ENCODE results near the gene APOBEC3G.

Gene APOBEC3G

DNA sequence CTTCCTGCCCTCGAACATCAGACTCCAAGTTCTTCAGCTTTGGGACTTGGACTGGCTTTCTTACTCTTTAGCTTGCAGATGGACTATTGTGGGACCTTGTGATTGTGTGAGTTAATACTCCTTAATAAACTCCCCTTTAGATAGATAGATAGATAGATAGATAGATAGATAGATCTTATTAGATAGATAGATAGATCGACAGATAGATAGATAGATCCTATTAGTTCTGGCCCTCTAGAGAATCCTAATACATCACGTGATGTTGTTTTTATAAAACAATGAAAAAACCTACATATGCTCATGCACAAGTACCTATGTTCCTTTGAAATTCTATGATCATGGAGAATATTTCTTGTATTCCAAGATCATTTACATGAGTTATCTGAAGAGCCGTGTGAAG, 43.9 kb downstream of the APOBEC3G start:
- peaks cover 14% of the 10 kb centered on the region for H3K27me3 ChIP-seq (ENCODE audit: insufficient read depth, poor library complexity, severe bottlenecking)
- H3K27ac ChIP-seq (replicated peaks), result no peak overlapping the region
- TF ChIP-seq, protein P1, sequence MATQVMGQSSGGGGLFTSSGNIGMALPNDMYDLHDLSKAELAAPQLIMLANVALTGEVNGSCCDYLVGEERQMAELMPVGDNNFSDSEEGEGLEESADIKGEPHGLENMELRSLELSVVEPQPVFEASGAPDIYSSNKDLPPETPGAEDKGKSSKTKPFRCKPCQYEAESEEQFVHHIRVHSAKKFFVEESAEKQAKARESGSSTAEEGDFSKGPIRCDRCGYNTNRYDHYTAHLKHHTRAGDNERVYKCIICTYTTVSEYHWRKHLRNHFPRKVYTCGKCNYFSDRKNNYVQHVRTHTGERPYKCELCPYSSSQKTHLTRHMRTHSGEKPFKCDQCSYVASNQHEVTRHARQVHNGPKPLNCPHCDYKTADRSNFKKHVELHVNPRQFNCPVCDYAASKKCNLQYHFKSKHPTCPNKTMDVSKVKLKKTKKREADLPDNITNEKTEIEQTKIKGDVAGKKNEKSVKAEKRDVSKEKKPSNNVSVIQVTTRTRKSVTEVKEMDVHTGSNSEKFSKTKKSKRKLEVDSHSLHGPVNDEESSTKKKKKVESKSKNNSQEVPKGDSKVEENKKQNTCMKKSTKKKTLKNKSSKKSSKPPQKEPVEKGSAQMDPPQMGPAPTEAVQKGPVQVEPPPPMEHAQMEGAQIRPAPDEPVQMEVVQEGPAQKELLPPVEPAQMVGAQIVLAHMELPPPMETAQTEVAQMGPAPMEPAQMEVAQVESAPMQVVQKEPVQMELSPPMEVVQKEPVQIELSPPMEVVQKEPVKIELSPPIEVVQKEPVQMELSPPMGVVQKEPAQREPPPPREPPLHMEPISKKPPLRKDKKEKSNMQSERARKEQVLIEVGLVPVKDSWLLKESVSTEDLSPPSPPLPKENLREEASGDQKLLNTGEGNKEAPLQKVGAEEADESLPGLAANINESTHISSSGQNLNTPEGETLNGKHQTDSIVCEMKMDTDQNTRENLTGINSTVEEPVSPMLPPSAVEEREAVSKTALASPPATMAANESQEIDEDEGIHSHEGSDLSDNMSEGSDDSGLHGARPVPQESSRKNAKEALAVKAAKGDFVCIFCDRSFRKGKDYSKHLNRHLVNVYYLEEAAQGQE (IDR thresholded peaks at IDR 0.05; ENCODE audit: insufficient replicate concordance, low read depth), result no peak
- TF ChIP-seq, protein P2, sequence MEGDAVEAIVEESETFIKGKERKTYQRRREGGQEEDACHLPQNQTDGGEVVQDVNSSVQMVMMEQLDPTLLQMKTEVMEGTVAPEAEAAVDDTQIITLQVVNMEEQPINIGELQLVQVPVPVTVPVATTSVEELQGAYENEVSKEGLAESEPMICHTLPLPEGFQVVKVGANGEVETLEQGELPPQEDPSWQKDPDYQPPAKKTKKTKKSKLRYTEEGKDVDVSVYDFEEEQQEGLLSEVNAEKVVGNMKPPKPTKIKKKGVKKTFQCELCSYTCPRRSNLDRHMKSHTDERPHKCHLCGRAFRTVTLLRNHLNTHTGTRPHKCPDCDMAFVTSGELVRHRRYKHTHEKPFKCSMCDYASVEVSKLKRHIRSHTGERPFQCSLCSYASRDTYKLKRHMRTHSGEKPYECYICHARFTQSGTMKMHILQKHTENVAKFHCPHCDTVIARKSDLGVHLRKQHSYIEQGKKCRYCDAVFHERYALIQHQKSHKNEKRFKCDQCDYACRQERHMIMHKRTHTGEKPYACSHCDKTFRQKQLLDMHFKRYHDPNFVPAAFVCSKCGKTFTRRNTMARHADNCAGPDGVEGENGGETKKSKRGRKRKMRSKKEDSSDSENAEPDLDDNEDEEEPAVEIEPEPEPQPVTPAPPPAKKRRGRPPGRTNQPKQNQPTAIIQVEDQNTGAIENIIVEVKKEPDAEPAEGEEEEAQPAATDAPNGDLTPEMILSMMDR (IDR thresholded peaks at IDR 0.05; ENCODE audit: insufficient read depth, low read length), result no peak
- TF ChIP-seq POLR2AphosphoS5 (IDR thresholded peaks at IDR 0.05; ENCODE audit: low read depth) (no peak), SPI1 (IDR thresholded peaks at IDR 0.05; ENCODE audit: borderline replicate concordance, low read depth) (no peak), GABPA (IDR thresholded peaks at IDR 0.05; ENCODE audit: low read depth) (no peak)
- DNase-seq (ENCODE audit: low read depth in 1 of 2, low spot score in 1 of 2), result no peak
- no peak overlapping the region for H3K4me3 ChIP-seq (replicated peaks; ENCODE audit: insufficient read depth, low read length)

- TF ChIP-seq, protein P2 (IDR thresholded peaks at IDR 0.05; ENCODE audit: insufficient read depth, low read length), result no peak
- TF ChIP-seq POLR2AphosphoS5 (IDR thresholded peaks at IDR 0.05; ENCODE audit: low read depth), result no peak
- no peak for TF ChIP-seq GABPA (IDR thresholded peaks at IDR 0.05; ENCODE audit: low read depth)
- TF ChIP-seq, protein P1 (IDR thresholded peaks at IDR 0.05; ENCODE audit: insufficient replicate concordance, low read depth), result no peak
- TF ChIP-seq SPI1 (IDR thresholded peaks at IDR 0.05; ENCODE audit: borderline replicate concordance, low read depth), result no peak
- H3K27ac ChIP-seq (replicated peaks), result no peak overlapping the region
- DNase-seq (ENCODE audit: low read depth in 1 of 2, low spot score in 1 of 2), result no peak
- H3K4me3 ChIP-seq (replicated peaks; ENCODE audit: insufficient read depth, low read length), result no peak overlapping the region
- no peaks in the 10 kb centered on the region for H3K27me3 ChIP-seq (ENCODE audit: insufficient read depth, poor library complexity, severe bottlenecking)
Measured at GRCh38 chr22:39122772-39123470, 45.8 kb downstream of the APOBEC3G start.

- Histone ChIP-seq H3K27ac (replicated peaks) (no peak overlapping the region), H3K4me3 (replicated peaks; ENCODE audit: insufficient read depth, low read length) (no peak overlapping the region), H3K27me3 (ENCODE audit: insufficient read depth, poor library complexity, severe bottlenecking) (no peaks in the 10 kb centered on the region)
- TF ChIP-seq, protein P1 (IDR thresholded peaks at IDR 0.05; ENCODE audit: insufficient replicate concordance, low read depth), result no peak
- TF ChIP-seq, protein P2 (IDR thresholded peaks at IDR 0.05; ENCODE audit: insufficient read depth, low read length), result no peak
- TF ChIP-seq GABPA (IDR thresholded peaks at IDR 0.05; ENCODE audit: low read depth) (no peak), SPI1 (IDR thresholded peaks at IDR 0.05; ENCODE audit: borderline replicate concordance, low read depth) (no peak), POLR2AphosphoS5 (IDR thresholded peaks at IDR 0.05; ENCODE audit: low read depth) (no peak)
- no peak for DNase-seq (ENCODE audit: low read depth in 1 of 2, low spot score in 1 of 2)
Measured at GRCh38 chr22:39123751-39124581, 46.9 kb downstream of the APOBEC3G start.

All from HL-60 (cell line).